ENCODE measurements around the gene CCDC142.

CCDC142 gene

DNA sequence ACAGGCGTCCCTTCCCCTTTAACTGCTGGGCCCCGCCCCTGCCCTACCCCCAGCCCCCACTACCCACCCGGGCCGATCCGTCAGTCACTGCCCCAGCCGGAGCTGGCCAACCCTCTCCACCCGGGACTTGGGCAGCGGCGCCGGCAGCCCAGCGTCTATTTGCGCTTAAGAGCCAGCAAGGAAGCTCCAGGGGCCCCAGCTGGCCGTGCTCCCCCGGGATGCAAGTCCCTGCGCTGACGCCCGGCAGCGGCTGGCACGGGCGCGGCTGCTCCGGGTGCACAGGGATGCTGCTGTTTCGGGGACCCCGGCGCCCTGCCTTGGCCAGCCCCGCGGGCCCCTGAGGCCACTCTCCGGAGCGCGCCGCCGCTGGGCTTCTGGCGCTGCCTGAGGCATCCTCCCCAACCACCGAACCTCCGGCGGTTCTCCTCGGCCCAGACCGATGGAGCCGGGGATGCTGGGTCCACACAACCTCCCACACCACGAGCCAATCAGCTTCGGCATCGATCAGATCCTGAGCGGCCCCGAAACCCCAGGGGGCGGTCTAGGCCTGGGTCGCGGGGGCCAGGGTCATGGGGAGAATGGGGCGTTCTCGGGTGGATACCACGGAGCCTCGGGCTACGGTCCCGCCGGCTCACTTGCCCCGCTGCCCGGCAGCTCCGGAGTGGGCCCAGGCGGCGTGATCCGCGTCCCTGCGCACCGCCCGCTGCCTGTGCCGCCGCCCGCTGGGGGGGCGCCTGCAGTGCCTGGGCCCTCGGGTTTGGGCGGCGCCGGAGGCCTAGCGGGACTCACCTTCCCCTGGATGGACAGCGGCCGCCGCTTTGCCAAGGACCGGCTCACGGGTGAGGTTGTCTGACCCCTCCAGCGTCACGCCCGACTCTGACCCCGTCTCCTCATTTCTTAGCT, 31.8 kb upstream of the CCDC142 start, which contains the start of gene TLX2:
TSS of gene TLX2 (plus strand) at position 83 of the 903 bp plus-strand sequence. CDS start at position 440, 357 bp downstream.
- DNase-seq: no peak

DNA sequence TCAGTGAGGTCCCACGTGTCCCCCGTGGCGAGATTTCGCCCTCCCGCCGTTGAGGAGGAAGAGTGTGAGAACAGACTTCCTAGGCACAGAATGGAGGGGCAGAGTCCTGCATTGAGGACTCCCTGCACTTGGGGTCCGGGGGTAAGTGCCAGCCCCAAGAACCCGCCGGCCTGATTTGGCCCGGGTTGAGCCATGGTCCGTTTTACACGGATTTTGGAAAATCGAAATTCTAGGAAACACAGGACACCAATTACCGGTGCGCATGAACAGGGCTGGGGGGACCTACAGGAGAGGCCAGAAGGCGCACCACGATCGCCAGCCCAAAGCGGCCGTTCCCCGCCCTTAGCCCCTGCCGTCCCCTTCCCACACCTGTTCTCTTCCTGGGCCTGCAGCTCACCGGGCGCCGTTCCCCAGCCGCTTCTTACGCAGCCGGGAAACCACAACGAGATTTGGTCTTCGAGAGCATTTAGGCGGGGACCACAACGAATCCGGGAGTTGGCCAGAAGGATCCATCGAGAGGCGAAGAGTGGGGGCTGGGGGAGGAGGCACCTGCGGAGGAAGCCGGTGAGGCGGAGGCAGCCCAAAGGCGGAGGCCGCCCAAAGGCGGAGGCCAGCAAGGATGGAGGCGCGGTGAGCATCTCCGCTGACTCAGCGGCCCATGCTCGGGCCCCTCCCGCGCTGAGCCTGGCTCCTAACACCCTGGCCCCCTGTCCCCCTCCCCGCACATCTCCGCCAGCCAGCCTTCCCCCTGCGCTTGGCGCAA, 31.0 kb upstream of the CCDC142 start:
- DNase-seq: peak in 1 of 2 donors; percentile 33

DNA sequence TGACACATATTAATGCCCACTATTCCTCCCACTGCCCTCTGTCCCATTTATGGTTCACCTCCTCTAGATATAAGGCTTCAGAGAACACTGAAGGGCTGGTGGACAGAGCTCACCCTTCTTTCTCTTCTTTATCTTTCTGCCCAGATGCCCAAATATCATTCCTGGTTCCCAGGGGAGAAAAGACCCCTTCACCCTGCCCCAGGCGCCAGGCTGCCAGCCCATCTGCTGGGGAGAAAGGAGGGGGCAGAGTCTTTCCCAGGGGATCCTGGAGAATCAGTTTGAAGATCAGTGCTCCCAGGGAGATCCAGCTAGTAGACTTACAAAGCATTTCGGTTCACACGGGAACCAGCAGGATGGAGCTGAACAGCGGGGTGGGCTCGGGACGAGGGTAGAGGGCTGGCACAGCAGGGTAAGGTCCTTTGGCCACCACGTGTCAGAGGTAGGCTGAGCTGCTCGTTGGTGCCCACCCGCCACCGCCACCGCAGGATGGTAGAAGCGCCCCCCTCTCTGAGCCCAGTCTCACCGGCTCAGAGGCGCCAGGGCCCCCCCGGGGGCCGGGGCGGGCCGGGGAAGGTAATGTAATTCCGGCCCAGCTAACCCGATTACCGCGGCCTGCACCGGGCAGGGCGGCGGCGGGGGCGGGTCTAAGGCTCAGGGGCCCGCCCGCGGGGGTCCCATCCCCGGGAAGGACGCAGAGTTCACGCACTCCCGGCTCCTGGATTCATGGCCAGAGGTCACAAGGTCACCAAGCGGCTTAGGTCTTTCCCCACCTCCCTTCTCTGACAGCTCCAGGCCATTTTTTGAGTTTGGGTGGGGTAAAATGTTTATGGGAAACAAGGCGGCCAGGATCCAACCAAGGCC, 30.2 kb upstream of the CCDC142 start:
- DNase-seq: no peak

DNA sequence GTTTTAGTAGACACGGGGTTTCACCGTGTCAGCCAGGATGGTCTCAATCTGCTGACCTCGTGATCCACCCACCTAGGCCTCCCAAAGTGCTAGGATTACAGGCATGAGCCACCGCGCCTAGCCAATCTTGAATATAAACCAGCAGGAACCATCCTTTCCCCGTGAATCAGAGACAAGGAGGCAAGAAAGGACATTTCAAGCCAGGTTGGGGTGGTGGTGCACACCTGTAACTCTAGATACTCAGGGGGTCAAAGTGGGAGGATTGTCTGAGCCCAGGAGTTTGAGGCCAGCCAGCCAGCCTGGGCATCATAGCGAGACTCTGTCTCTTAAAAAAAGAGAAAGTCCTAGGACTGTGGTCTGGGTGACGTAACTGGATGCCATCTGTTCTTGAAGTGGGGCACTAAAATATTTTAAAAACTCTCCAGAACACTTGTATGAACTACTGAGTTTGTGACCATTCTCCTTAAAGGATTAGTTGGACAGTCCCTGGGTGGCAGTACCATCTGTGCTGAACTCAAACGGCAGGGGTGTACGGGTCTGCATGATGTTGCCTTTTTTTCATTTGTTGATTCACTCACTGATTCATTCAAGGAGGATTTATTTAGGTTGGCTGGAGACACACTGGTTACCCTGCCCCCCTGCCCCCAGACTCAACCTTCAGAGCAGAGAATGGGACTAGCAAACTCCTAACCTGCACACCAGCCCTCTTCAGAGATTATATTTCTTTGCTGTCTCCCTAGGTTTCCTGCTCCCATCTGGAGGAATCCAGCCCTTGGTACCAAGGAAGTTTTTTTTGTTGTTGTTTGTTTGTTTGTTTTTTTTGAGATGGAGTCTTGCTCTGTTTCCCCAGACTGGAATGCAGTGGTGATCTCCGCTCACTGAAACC, 28.5 kb upstream of the CCDC142 start:
- DNase-seq: no peak

DNA sequence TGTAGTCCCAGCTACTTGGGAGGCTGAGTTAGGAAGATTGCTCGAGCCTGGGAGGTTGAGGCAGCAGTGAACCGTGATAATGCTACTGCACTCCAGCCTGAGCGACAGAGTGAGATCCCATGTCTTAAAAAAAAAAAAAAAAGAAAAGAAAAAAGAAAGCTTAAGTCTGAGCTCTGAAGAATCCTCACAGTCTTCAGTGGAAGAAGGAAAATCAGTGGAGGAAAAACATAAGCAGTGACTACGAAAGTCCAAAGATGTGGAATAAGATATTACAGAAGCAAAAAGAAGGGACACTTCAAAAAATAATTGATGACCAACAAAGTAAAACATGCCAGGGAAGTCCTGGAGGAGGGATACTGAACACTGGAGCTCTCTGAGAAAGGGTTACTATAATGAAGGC, 27.5 kb upstream of the CCDC142 start:
- no peak for DNase-seq

DNA sequence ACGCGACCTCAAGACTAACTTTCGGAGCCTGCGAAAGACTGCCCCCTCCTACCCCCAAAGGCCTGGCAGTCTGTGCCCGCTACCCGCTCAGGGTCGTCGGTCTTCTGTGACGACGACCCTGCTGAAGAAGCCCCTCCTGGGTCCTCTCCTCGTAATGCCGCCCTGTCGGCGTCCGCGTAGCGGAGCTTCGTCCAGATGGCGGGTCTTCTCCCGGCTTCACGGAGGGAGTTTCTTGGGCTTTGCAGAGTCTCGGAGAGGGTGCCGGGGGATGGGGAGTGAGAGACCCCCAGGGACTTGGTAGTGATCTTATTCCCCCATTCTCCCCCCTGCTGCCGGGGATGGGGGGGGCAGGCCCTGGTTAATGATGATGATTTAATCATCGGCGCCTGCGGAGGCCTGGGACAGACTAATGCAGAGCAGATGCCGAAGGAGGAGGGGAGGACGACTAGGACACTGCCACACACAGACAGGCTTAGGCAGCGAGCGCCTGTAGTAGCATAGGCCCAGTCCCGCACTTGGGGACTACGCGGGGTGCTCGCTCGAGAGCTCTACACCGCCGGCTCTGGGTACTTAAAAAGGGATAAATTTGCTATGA, 25.2 kb upstream of the CCDC142 start:
- DNase-seq: peak in 1 of 2 donors; percentile 28

DNA sequence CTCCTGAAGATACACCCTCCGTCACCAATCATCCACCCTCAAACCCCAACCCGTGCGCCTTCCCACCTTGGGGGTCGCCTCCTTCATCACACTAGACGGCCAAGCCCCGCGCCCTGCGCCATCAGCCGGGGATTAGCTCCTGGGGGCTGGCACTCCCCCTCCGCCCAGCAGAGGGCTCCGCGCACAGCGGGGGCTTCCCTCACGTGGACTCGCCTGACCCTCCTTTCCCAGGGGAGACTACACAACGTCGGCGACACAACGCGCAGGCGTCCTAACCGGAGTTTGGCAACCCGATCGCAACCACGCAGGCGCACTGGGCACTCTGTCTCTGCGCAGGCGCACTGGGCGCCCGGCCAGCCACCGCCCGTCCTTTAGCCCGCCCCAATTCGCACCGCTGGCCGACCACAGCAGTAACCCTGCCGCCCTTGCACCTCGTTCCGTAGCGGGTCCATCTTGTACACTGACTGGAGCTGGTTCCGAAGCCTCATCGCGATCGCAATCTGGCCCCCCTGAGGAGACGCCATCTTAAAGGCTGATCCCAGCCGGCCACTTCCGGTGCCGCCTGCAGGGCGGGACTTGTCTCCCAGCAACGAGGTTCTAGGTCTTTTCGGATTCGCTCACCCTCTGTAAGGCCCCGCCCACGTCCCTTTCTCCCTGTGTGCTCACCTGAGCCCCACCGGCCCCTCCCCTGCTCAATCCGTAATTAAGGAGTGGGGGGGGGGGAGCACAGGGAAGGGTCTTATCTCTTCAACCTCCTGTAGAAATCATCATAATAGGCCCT, 24.5 kb upstream of the CCDC142 start, which contains the start of gene PCGF1:
TSS of gene PCGF1 (minus strand) at position 551 of the 781 bp plus-strand sequence. CDS start at position 524, 27 bp downstream.
- DNase-seq: peak; percentile 98

DNA sequence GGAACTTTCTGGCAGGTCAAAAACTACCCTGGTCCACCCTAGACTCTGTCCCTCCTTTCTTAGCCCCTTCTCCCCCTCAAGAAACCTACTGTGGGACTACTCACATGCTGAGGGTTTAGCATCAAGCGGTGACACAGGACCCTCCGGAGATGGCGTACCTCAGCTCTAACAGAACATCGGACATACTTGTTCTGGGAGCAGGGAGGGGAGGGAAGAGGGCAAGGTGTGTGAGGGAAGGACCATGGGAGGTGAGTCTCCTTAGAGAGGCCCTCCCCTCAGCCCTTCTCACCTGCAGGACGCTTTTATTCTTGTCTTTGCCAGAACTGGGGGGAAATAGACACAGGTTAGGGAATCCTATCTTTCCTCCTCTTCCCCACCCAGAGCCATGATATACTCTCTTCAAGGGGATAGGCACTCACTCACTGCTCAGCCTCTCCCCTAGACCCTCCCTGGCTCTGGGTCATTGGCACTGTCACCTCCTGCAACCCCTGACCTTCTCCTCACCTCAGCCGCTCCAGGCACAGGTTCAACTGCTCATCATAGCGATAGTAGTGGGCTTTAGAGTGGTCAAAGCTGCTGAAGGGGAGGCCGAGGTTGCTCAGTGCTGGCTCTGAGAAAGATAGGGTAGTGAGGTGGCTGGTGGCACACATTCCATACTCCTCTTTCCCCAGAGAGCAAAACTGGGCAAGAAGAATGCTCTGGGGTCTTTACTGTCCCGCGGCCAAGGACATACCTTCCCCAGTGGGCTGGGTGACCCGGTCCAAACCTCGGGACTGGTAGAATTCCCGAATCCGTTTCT, 22.8 kb upstream of the CCDC142 start:
- DNase-seq: no peak

DNA sequence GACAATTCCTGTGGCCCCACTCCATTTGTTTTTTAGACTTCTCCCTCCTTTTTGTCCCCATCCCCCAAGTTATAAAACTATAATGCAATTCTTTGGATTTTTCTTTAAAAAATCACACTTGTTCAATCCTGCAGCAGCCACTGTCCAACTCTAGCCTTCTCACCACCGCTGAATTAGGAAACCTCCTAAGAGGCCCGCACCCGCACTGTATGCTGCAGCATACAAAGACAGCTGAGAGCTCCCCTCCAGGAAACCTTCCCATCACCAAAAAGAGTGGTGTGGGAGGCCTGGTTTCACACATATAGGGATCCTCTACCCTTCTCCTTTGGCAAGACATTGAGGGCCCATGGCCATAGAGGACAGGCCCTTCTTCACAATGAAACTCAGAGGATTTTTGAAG, 21.8 kb upstream of the CCDC142 start:
- DNase-seq: no peak

DNA sequence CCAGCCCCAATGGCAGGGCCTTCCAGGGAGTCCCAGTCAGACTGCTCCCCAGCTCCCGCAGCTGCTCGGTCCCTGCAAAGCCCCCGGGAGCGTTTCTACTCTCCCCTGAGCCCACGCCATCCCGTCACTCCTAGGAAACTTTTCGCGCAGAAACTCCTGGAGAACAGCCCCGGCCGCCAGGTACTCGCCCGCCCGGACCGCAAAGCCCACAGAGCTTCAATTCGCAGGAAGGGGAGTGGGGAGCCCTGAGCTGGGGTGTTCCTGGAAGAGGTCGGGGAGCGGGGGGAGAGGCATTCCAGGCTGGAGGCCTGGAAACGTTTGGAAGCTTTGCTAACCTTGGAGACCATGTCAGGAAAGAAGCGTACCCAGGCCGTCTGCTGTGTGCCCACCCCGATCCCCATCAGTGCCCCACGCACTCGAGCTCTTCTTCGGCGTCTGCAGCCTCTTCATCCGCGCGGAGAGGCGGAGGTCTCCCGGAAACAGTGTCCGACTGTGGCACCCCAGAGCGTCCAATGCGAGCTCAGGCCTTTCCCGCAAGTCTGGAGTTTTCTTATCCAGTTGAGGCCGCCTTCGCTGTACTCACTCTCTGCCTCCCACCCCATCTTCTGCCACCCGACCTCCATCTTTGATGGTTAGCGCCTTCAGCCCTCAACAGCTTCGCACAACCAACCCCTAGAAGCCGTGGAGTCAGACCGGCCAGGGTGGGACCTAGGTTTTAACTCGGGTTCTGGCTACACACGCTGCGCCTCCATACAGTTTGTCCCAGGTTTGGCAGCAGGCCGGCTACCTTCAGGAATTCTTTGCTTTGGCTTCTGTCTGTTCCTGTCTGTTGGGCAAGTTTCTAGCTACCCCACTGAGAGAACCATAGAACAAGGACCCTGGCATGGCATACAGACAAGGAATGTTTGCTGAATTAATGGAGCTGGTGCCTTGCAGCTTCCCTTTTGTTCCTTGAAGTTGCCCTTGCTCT, 21.0 kb upstream of the CCDC142 start:
- no peak for DNase-seq

DNA sequence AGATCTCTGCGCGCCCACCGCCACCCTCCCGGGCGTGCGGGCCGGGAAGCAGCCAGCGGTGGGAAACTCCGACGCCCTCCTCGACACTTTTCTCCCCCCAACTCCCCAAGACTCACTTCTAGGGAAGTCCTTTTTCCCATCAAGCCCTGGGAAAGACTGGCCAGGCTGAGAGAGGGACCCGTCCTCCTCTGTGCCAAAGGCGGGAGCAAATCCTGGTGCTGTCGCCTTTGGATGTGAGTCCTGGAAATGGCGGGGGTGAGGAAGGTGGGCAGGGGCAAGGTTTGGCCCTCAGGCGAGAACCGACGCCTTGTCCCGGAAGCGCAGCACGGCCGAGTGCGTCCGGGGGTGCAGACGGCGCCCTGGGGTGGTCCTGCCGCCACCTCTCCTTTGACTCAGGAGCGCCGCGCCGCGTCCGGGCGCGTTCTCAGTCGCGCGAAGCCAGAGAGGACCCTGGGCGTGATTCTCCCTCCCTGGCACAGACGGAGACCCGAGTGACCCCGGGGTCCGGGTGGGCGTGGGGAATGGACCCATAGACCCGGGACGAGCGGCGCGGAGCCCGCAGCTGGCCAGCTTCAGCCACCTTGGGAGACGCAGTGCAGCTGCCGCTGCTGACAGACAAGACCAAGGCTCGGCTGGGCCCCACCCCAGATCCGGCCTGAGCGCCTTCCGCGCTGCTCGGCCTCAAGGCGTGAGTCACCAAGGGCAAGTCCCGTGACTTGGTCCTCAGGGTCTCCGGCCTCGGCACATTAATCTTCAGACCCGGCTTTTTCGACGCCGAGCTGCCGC, 20.1 kb upstream of the CCDC142 start:
- peak; percentile 47 to 70 for DNase-seq

DNA sequence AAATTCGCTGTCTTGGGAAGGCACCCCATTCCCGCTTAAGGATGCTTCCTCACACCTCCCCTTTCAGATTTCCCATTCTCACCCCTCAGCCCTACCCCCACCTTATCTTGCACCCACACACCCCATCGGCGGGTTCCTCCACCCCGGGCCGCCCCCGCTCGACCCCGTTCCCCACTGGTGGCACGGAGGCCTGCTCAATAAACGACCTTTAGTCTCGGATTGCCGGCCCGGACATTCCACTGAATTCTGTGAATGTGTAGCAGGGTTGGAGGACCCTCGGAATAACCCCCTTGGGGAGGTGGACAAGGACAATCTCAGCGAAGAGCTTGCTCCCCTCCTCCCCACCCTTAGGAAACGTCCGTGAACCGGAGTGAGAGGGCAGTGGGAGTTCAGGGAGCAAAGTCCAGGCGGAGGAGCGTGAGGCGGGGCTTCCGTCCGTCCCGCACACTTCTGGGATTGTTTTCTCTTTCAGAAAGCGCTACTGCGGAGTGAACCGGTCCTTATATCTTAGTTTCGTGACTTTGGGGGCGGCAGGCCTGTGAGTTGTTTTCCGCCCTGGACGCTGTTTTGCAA, 19.4 kb upstream of the CCDC142 start:
- no peak for DNase-seq

DNA sequence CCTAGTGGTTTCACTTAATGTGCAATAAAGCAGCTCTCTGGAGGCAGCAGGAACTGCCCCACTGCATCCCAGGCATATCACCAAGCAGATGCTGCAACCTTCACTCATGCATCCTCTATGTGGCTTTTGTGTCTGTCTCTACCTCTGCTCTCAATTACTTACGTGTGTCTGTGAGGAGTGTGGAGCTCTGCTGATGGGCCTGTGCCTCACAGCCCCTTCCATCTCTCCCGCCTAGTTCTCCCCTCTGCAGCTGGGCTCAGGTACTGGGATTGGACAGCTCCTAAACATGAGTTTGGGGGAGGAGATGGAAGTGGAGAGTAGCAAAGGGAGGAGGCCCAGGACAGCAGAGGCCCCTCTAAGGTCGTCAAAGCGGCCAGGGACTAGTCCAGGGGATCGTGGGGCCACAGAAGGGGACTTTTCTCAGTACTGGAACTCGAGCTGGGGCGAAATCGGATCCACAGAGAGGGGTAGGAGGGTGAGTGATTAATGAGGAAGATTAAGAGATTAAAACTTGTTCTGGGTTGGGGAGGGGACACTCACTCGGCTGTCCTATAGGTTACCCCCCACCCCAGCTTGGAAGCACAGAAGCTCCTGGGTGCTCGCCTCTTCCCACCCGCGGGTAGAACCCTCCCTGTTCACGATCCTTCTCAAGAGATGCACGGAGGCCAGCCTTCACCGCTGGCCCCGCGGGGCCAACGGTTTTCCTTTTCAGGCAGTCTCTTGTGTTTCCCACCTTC, 18.7 kb upstream of the CCDC142 start:
- DNase-seq: no peak

DNA sequence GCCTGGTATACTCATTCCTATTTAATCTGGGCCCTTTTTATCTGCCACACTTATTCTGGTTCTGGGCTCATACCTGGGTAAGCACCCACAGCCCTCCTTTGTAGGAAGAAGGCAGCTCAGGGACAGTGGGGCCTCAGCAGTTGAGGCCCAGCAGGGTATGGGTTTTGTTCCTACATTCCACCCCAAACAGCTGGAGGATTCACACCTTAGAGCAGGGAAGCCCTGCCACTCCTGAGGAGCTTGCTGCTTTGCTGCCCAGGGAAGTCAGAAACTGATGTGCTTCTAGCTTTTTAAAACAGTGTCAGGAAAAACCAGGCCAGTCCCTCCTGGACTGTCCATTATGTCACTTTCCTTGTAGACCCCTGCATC, 17.8 kb upstream of the CCDC142 start:
- DNase-seq: no peak

DNA sequence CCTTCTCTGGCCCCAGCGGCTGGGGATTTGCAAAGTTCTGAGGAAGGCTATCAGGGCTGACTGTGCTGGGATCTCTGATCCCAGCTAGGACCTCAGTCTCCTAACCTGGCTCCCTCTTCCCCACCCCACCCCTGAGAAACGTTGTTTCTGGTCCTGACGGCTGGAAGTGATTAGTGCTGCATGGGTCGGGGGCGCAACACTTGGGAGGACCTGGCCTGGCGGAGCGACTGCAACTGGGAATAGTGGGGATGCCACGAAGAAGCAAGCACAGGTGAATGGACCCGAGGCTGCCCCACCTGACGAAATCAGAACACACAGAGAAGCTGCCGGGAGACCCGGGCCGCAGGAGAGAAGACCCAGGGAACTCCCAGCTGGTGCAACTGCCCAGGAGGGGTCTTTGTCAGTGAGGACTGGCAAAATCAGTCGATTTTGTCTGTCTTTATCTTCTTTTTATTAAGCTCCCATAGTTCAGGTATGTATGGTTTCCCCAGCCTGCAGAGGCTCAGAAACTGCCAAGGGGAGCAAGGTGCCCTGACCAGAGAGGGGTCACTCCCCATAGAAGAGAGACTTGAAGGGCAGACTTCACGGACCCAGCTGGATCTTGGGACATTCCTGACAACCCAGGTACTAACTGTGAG, 17.3 kb upstream of the CCDC142 start:
- no peak for DNase-seq
